C4-2B (cell line): ENCODE data around the gene RNF208.

Experiments used
- ZFX ChIP-seq: fragments of 450-650 bp; IDR thresholded peaks from 2 replicates; pipeline ENCODE4 v1.6.1; 2017
- TF ChIP-seq, protein P1 (sequence below): fragments of 450-650 bp; conservative IDR thresholded peaks from 2 replicates; pipeline ENCODE4 v1.5.1; 2017; ENCODE audit warnings: mild to moderate bottlenecking

GRCh38 chr9:137228506-137228967, 6.5 kb upstream of the RNF208 start:
- TF ChIP-seq, protein P1, sequence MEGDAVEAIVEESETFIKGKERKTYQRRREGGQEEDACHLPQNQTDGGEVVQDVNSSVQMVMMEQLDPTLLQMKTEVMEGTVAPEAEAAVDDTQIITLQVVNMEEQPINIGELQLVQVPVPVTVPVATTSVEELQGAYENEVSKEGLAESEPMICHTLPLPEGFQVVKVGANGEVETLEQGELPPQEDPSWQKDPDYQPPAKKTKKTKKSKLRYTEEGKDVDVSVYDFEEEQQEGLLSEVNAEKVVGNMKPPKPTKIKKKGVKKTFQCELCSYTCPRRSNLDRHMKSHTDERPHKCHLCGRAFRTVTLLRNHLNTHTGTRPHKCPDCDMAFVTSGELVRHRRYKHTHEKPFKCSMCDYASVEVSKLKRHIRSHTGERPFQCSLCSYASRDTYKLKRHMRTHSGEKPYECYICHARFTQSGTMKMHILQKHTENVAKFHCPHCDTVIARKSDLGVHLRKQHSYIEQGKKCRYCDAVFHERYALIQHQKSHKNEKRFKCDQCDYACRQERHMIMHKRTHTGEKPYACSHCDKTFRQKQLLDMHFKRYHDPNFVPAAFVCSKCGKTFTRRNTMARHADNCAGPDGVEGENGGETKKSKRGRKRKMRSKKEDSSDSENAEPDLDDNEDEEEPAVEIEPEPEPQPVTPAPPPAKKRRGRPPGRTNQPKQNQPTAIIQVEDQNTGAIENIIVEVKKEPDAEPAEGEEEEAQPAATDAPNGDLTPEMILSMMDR = no peak
- TF ChIP-seq ZFX = no peak
